ENCODE measurements around the gene INTS13. TPM values are rescaled to one million over a fixed set of nuclear protein-coding genes. Genes with fewer than 3 reads are reported as not detected.

The INTS13 gene
- total and polyA plus RNA-seq, 2 of the 13 experiments (the other 11 are each of a cell fraction or from before 2014, with no cell fraction given): 16.3 to 43.7 TPM

Other genes with a start within 250 kb of the INTS13 start
- 77.6 and 81.9 TPM in 2 replicates for gene ITPR2, start 104.8 kb downstream of the INTS13 start, total RNA-seq (2016; rRNA removed; fragmentation: Illumina TruSeq; extraction: Trizol)
- gene ITPR2, start 104.8 kb downstream of the INTS13 start, polyA plus RNA-seq (2011; rRNA removed): 24.6 and 31.9 TPM in 2 replicates
- gene FGFR1OP2, start 489 bp upstream of the INTS13 start, total RNA-seq (2016; rRNA removed; fragmentation: Illumina TruSeq; extraction: Trizol): 38.1 and 47.3 TPM in 2 replicates
- gene FGFR1OP2, start 489 bp upstream of the INTS13 start, polyA plus RNA-seq (2011; rRNA removed): 16.7 and 18.3 TPM in 2 replicates
- 94.4 and 116 TPM in 2 replicates for gene TM7SF3, start 76.4 kb upstream of the INTS13 start, total RNA-seq (2016; rRNA removed; fragmentation: Illumina TruSeq; extraction: Trizol)
- 92.4 and 142 TPM in 2 replicates for gene TM7SF3, start 76.4 kb upstream of the INTS13 start, polyA plus RNA-seq (2011; rRNA removed)
- gene MED21, start 84.6 kb upstream of the INTS13 start, total RNA-seq (2016; rRNA removed; fragmentation: Illumina TruSeq; extraction: Trizol): 34.1 and 56.0 TPM in 2 replicates
- gene MED21, start 84.6 kb upstream of the INTS13 start, polyA plus RNA-seq (2011; rRNA removed): 19.2 and 19.4 TPM in 2 replicates
- gene C12orf71, start 144.6 kb upstream of the INTS13 start, total RNA-seq (2016; rRNA removed; fragmentation: Illumina TruSeq; extraction: Trizol): not detected in 2 replicates
- gene C12orf71, start 144.6 kb upstream of the INTS13 start, polyA plus RNA-seq (2011; rRNA removed): not detected in 2 replicates

Measured in HepG2 (cell line).